Adrenal gland (tissue), 5 donors: ENCODE data around the gene TTLL12.

Experiments used
- POLR2A ChIP-seq, 2 donors: fragments of 450-650 bp; IDR thresholded peaks; one replicate each; pipeline ENCODE4 v1.6.1; 2017; ENCODE audit warnings: antibody characterized with exemption in 2 of 2, mild to moderate bottlenecking in 2 of 2, moderate library complexity in 1 of 2
- TF ChIP-seq, protein P1 (sequence below), 6 experiments: fragments of 450-650 bp in 4 of 6; fragments of 200-600 bp in 2 of 6; sonication (generic) in 1 of 6; IDR thresholded peaks; 1 replicate in 5 of 6; 2 replicates in 1 of 6; pipeline versions ENCODE4 v1.5.1 to v1.8.0; 2016 to 2021; ENCODE audit warnings: antibody characterized with exemption in 6 of 6, mild to moderate bottlenecking in 2 of 6, moderate library complexity in 1 of 6
- donor health status: DM: no; HTN: no; CAD: no.

DNA sequence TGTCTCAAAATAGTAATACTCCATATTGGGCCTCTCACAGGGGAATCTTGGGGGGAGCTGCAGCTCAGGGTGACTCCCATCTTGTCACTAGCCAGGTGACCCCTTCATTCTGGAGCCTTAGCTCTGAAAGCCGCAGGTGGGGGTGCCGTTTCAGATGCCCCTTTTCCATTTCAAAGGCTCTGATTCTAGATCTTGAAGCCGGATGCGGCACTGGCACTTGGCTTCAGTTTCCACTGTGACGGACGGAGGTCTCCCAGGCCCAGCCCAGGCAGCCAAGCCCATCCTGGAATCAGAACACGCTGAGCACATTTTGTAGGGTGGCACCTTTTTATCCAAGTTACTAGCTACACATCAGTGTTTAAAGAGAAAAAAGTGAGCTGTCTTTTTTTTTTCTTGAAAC, 70.0 kb downstream of the TTLL12 start:
- TF ChIP-seq POLR2A (IDR thresholded peaks at IDR 0.05) = no peak
- TF ChIP-seq, protein P1, sequence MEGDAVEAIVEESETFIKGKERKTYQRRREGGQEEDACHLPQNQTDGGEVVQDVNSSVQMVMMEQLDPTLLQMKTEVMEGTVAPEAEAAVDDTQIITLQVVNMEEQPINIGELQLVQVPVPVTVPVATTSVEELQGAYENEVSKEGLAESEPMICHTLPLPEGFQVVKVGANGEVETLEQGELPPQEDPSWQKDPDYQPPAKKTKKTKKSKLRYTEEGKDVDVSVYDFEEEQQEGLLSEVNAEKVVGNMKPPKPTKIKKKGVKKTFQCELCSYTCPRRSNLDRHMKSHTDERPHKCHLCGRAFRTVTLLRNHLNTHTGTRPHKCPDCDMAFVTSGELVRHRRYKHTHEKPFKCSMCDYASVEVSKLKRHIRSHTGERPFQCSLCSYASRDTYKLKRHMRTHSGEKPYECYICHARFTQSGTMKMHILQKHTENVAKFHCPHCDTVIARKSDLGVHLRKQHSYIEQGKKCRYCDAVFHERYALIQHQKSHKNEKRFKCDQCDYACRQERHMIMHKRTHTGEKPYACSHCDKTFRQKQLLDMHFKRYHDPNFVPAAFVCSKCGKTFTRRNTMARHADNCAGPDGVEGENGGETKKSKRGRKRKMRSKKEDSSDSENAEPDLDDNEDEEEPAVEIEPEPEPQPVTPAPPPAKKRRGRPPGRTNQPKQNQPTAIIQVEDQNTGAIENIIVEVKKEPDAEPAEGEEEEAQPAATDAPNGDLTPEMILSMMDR (IDR thresholded peaks at IDR 0.05) = no peak
